Naive thymus-derived CD4-positive, alpha-beta T cell (primary cell): ENCODE measurements around the gene PRND. TPM values are rescaled to one million over a fixed set of nuclear protein-coding genes. Genes with fewer than 3 reads are reported as not detected.
A peak's percentile ranks its signal among the peaks of the same experiment; 100 is the strongest.
"Not testable (repeated sequence)": the region's sequence is repeated elsewhere in the genome, so short reads cannot be mapped to it uniquely, and the experiment has no call there.

Source experiments
- ATAC-seq: fragments of 150-1000 bp; cut with Tn5 transposase; 2 replicates; pipeline ENCODE4 v1.10.0; 2021; ENCODE audit warnings: mild to moderate bottlenecking, moderate library complexity
- CTCF ChIA-PET: fragments of 350-600 bp; sonication (Branson Sonifier 250); formaldehyde crosslinking; loops from one replicate; lab custom pipeline; 2021; ENCODE audit warnings: antibody characterized with exemption; lab: Charles Lee
- POLR2A ChIA-PET: fragments of 350-600 bp; sonication (Branson Sonifier 250); formaldehyde crosslinking; loops from one replicate; lab custom pipeline; 2021; ENCODE audit warnings: antibody characterized with exemption, inconsistent platforms; lab: Charles Lee
- DNase-seq, 9 donors: peaks; one replicate each; pipeline versions ENCODE4 v3.0.0 to v3.0.0-alpha.2; 2020 to 2022; ENCODE audit warnings: mixed read lengths in 1 of 9
- H3K27ac ChIP-seq: one replicate; pipeline ENCODE4 v1.7.0; 2013; ENCODE audit warnings: mild to moderate bottlenecking, low read depth, low read length, moderate library complexity
- H3K27me3 ChIP-seq, 2 donors: one replicate each; pipeline ENCODE4 v1.7.0; 2013; ENCODE audit warnings: low read length in 2 of 2, mild to moderate bottlenecking in 2 of 2, moderate library complexity in 2 of 2; ENCODE audit not compliant: control insufficient read depth in 2 of 2, insufficient read depth in 2 of 2
- H3K36me3 ChIP-seq, 3 experiments: 1 replicate in 2 of 3; 2 replicates in 1 of 3; pipeline ENCODE4 v1.7.0; 2013; ENCODE audit warnings: low read length in 3 of 3, mild to moderate bottlenecking in 3 of 3, moderate library complexity in 1 of 3; ENCODE audit not compliant: insufficient read depth in 3 of 3, control insufficient read depth in 2 of 3
- H3K4me1 ChIP-seq, 2 donors: one replicate each; pipeline ENCODE4 v1.7.0; 2013; ENCODE audit warnings: low read length in 2 of 2, mild to moderate bottlenecking in 2 of 2, moderate library complexity in 1 of 2; ENCODE audit not compliant: control insufficient read depth in 2 of 2, insufficient read depth in 2 of 2
- H3K4me3 ChIP-seq: 2 replicates; pipeline ENCODE4 v1.7.0; 2013; ENCODE audit warnings: mild to moderate bottlenecking, low read length
- H3K9me3 ChIP-seq, 3 experiments: 1 replicate in 2 of 3; 2 replicates in 1 of 3; pipeline ENCODE4 v1.7.0; 2013; ENCODE audit warnings: low read length in 3 of 3; ENCODE audit not compliant: control insufficient read depth in 2 of 3
- H3K27ac Mint-ChIP-seq, 9 donors: one replicate each; pipeline ENCODE4 v1.8.0; 2020 to 2022; ENCODE audit warnings: mixed read lengths in 9 of 9, mild to moderate bottlenecking in 8 of 9, moderate library complexity in 5 of 9, inconsistent platforms in 2 of 9
- H3K27me3 Mint-ChIP-seq, 5 donors: one replicate each; pipeline ENCODE4 v1.8.0; 2021 to 2022; ENCODE audit warnings: mixed read lengths in 5 of 5, mild to moderate bottlenecking in 1 of 5
- H3K36me3 Mint-ChIP-seq, 5 donors: one replicate each; pipeline ENCODE4 v1.8.0; 2020 to 2022; ENCODE audit warnings: mixed read lengths in 5 of 5, mild to moderate bottlenecking in 3 of 5, inconsistent platforms in 1 of 5
- H3K4me1 Mint-ChIP-seq, 7 donors: one replicate each; pipeline ENCODE4 v1.8.0; 2020 to 2022; ENCODE audit warnings: mixed read lengths in 7 of 7, mild to moderate bottlenecking in 3 of 7, inconsistent platforms in 1 of 7
- H3K4me3 Mint-ChIP-seq, 10 donors: one replicate each; pipeline ENCODE4 v1.8.0; 2020 to 2022; ENCODE audit warnings: mild to moderate bottlenecking in 10 of 10, mixed read lengths in 10 of 10, moderate library complexity in 6 of 10, inconsistent platforms in 2 of 10
- H3K9me3 Mint-ChIP-seq, 11 donors: one replicate each; pipeline ENCODE4 v1.8.0; 2020 to 2022; ENCODE audit warnings: mixed read lengths in 11 of 11, mild to moderate bottlenecking in 4 of 11, inconsistent platforms in 1 of 11, moderate library complexity in 1 of 11
- intact Hi-C, 2 donors: fragments of 100-400 bp; cut with micrococcal nuclease; formaldehyde crosslinking; loops; one replicate each; pipeline ENCODE4 v1.15.1; 2023
- polyA plus RNA-seq, 2 donors: library from polyadenylated mRNA; unstranded; fragments of 300-500 nt; fragmentation: Illumina TruSeq; gene quantifications; one replicate each; pipeline ENCODE4 v1.2.3, GENCODE V29; 2021
- total RNA-seq, 6 experiments: library from RNA in 5 of 6; stranded (reverse) in 5 of 6; gene quantifications; 1 replicate in 5 of 6; 2 replicates in 1 of 6; pipeline ENCODE4 v1.2.3 and lab custom pipeline; 2021 to 2026

Gene PRND
- total and polyA plus RNA-seq, 7 experiments from 2014 or later, result 0.05 to 0.12 TPM; not detected in 5

DNA sequence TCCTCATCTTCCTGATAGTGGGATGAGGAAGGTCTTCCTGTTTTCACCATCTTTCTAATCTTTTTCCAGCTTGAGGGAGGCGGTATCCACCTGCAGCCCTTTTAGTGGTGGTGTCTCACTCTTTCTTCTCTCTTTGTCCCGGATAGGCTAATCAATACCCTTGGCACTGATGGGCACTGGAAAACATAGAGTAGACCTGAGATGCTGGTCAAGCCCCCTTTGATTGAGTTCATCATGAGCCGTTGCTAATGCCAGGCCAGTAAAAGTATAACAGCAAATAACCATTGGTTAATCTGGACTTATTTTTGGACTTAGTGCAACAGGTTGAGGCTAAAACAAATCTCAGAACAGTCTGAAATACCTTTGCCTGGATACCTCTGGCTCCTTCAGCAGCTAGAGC, 21.8 kb upstream of the PRND start:
- CTCF ChIA-PET, result no interaction called here

DNA sequence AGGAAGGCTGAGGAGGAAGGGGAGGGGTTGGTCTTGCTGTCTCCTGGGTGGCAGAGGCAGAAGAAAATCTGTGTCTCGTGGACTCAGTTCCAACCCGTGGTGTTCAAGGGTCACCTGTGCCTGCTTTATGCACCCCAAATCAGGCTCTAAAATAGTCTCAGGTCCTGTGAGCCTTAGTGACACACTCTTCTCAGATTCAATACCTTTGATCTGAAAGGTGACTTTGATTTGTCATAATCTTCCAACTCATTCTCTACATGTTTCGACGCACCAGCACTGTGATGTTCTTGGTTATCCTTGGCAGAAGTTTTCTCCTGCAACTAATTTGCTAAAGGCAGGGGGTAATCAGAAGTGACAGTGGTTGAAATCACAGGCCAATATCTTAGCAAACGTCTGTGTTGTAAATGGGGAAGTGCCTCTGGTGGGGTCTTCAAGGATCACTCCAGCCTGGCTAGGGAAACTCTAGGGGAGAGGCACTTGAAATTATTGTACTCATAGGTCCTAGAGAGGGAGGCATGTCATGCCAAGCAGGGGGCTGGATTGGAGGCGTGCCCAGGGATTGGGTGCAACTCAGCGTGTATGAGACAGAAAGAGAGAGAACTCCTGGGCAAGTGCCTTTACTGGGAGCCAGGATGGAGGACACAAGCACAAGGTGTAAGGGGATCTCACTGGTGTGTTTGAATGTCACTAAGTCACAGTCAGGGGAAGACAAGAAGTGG, 19.0 kb upstream of the PRND start:
- peaks cover 0 to 19% (median 8%) of the 10 kb centered on the region in 3 experiments for H3K36me3 ChIP-seq
- H3K36me3 Mint-ChIP-seq, result peaks cover 0 to 13% (median 7%) of the 10 kb centered on the region in 5 donors
- H3K27me3 ChIP-seq, result no peaks in the 10 kb centered on the region
- H3K27me3 Mint-ChIP-seq, result no peaks in the 10 kb centered on the region
- peaks cover 0 to under 1% of the 10 kb centered on the region in 2 donors for H3K4me1 ChIP-seq
- no peak overlapping the region for H3K4me3 ChIP-seq
- H3K4me1 Mint-ChIP-seq, result peaks cover 0 to 10% (median 2%) of the 10 kb centered on the region in 7 donors
- CTCF ChIA-PET, result no interaction called here
- DNase-seq, result no peak
- no peak overlapping the region for H3K4me3 Mint-ChIP-seq
- no peak overlapping the region for H3K27ac ChIP-seq
- POLR2A ChIA-PET, result no interaction called here
- H3K9me3 Mint-ChIP-seq, result no peaks in the 10 kb centered on the region
- intact Hi-C loops, result no loop called here
- H3K27ac Mint-ChIP-seq, result no peak overlapping the region
- ATAC-seq, result peak; percentile 17
- H3K9me3 ChIP-seq, result no peaks in the 10 kb centered on the region

More for the DNA sequence above, 21.8 kb upstream of the PRND start:
- H3K27me3 Mint-ChIP-seq, result no peaks in the 10 kb centered on the region
- Histone ChIP-seq H3K36me3 (peaks cover 0 to 19% (median 8%) of the 10 kb centered on the region in 3 experiments), H3K27me3 (no peaks in the 10 kb centered on the region), H3K9me3 (no peaks in the 10 kb centered on the region), H3K27ac (no peak overlapping the region), H3K4me1 (peaks cover 0 to 6% of the 10 kb centered on the region in 2 donors), H3K4me3 (no peak overlapping the region)
- no peaks in the 10 kb centered on the region for H3K9me3 Mint-ChIP-seq
- DNase-seq, result no peak
- H3K27ac Mint-ChIP-seq, result peak overlapping the region in 2 of 9 donors; percentile 19 to 72
- POLR2A ChIA-PET, result no interaction called here
- ATAC-seq, result no peak
- no peak overlapping the region for H3K4me3 Mint-ChIP-seq
- H3K4me1 Mint-ChIP-seq, result peaks cover 8 to 29% (median 21%) of the 10 kb centered on the region in 7 donors
- H3K36me3 Mint-ChIP-seq, result peaks cover 0 to 26% (median 14%) of the 10 kb centered on the region in 5 donors
- intact Hi-C loops, result no loop called here

DNA sequence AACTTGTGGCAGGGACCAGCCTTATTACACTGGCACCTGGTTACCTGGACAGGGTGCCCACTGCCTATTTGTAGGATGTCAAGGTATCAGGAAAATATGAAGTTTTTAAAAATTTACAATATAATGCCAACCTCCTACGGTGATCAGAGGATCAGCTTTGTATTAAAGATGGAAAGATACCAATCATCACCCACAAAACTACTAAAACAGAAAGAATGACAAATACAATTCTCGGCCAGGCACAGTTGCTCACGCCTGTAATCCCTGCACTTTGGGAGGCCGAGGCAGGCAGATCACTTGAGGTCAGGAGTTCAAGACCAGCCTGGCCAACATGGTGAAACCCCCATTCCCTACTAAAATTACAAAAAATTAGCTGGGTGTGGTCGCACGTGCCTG, 18.4 kb upstream of the PRND start:
- Mint-ChIP-seq H3K27ac (no peak overlapping the region), H3K36me3 (peaks cover 0 to 11% (median 7%) of the 10 kb centered on the region in 5 donors), H3K27me3 (no peaks in the 10 kb centered on the region), H3K4me1 (peaks cover 0 to 5% (median 0%) of the 10 kb centered on the region in 7 donors), H3K9me3 (no peaks in the 10 kb centered on the region), H3K4me3 (no peak overlapping the region)
- DNase-seq (no peak), ATAC-seq (no peak)
- Histone ChIP-seq H3K27me3 (no peaks in the 10 kb centered on the region), H3K9me3 (no peaks in the 10 kb centered on the region), H3K4me3 (no peak overlapping the region), H3K36me3 (peaks cover 0 to 19% (median 8%) of the 10 kb centered on the region in 3 experiments), H3K4me1 (no peaks in the 10 kb centered on the region), H3K27ac (no peak overlapping the region)
- intact Hi-C loops, result no loop called here
- CTCF ChIA-PET, result no interaction called here
- POLR2A ChIA-PET, result no interaction called here

DNA sequence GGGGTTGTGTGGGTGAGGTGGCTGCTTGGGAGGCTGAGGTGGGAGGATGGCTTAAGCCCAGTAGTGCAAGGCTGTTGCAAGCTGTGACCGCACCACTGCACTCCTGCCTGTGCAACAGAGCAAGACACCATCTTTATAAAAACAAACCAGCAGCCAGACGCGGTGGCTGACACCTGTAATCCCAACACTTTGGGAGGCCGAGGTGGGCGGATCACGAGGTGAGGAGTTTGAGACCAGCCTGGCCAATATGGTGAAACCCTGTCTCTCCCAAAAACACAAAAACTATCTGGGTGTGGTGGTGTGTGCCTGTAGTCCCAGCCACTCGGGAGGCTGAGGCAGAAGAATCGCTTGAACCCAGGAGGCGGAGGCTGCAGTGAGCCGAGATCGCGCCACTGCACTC, 14.8 kb upstream of the PRND start:
- H3K9me3 ChIP-seq, H3K27ac ChIP-seq, POLR2A ChIA-PET, H3K27me3 Mint-ChIP-seq, H3K4me3 ChIP-seq, DNase-seq, H3K4me3 Mint-ChIP-seq, H3K36me3 Mint-ChIP-seq, CTCF ChIA-PET, H3K9me3 Mint-ChIP-seq, H3K36me3 ChIP-seq, ATAC-seq, H3K4me1 ChIP-seq, H3K27ac Mint-ChIP-seq, H3K4me1 Mint-ChIP-seq, intact Hi-C loops, H3K27me3 ChIP-seq: not testable (repeated sequence)

DNA sequence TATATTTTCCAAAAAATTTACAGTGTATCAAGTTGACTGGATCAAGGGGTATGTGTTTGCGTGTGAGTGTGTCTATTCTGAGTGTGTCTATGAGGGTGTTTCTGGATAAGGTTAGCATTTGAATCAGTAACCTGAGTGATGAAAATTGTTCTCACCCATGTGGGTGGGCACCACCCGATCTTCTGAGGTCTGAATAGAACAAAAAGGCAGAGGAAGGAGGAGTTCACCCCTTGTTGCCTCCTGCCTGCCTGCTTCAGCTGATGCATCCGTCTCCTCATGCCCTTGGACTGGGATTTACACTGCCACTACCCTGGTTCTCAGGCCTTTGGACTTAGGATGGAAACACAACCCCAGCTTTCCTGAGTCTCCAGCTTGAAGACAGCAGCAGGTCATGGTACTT, 13.7 kb upstream of the PRND start:
- Mint-ChIP-seq H3K27ac (no peak overlapping the region), H3K4me1 (peaks cover 0 to 7% (median 0%) of the 10 kb centered on the region in 7 donors), H3K36me3 (peaks cover 0 to 4% (median 0%) of the 10 kb centered on the region in 5 donors), H3K4me3 (no peak overlapping the region), H3K27me3 (peaks cover 0 to under 1% (median 0%) of the 10 kb centered on the region in 5 donors), H3K9me3 (peaks cover 0 to 5% (median 0%) of the 10 kb centered on the region in 11 donors)
- Histone ChIP-seq H3K4me1 (no peaks in the 10 kb centered on the region), H3K4me3 (no peak overlapping the region), H3K9me3 (no peaks in the 10 kb centered on the region), H3K36me3 (no peaks in the 10 kb centered on the region), H3K27me3 (no peaks in the 10 kb centered on the region), H3K27ac (no peak overlapping the region)
- intact Hi-C loops, result no loop called here
- ChIA-PET POLR2A (no interaction called here), CTCF (no interaction called here)
- DNase-seq, result no peak
- ATAC-seq, result no peak

DNA sequence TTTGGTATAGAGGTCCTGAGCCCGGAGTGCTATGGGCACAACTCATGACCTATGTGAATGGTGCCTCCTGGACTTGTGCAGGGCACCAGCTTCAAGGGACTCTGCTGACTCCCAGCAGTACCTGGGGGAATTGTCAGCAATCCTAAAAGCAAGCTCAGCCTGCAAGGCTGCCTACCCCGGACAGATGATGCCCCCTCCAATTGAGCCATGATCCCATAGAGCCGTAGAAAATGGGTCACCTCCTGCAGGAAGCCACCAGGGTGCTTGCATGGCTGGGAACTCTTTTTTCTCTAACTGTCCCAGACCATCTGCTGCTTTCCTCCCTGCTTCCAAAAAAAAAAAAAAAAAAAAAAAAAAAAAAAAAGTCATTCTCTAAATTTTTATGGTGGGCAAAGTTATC, 12.9 kb upstream of the PRND start:
- H3K4me3 Mint-ChIP-seq, result no peak overlapping the region
- H3K27me3 Mint-ChIP-seq, result peaks cover 0 to 6% (median 4%) of the 10 kb centered on the region in 5 donors
- Histone ChIP-seq H3K9me3 (no peaks in the 10 kb centered on the region), H3K27ac (no peak overlapping the region), H3K4me1 (no peaks in the 10 kb centered on the region), H3K4me3 (no peak overlapping the region), H3K36me3 (no peaks in the 10 kb centered on the region), H3K27me3 (no peaks in the 10 kb centered on the region)
- no peak for DNase-seq
- ChIA-PET POLR2A (no interaction called here), CTCF (no interaction called here)
- peaks cover 0 to 5% (median 0%) of the 10 kb centered on the region in 11 donors for H3K9me3 Mint-ChIP-seq
- no peak for ATAC-seq
- H3K27ac Mint-ChIP-seq, result no peak overlapping the region
- intact Hi-C loops, result no loop called here
- peaks cover 0 to 4% (median 0%) of the 10 kb centered on the region in 5 donors for H3K36me3 Mint-ChIP-seq
- peaks cover 0 to 7% (median 0%) of the 10 kb centered on the region in 7 donors for H3K4me1 Mint-ChIP-seq
